Stimulated activated naive CD4-positive, alpha-beta T cell (primary cell): ENCODE measurements around the gene CA5B.
"Not testable (repeated sequence)": the region's sequence is repeated elsewhere in the genome, so short reads cannot be mapped to it uniquely, and the experiment has no call there.

Experiments used
- DNase-seq, 6 experiments: peaks; one replicate each; lab custom pipeline; 2025; lab: John Stamatoyannopoulos, UW

CA5B gene, protein sequence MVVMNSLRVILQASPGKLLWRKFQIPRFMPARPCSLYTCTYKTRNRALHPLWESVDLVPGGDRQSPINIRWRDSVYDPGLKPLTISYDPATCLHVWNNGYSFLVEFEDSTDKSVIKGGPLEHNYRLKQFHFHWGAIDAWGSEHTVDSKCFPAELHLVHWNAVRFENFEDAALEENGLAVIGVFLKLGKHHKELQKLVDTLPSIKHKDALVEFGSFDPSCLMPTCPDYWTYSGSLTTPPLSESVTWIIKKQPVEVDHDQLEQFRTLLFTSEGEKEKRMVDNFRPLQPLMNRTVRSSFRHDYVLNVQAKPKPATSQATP

DNA sequence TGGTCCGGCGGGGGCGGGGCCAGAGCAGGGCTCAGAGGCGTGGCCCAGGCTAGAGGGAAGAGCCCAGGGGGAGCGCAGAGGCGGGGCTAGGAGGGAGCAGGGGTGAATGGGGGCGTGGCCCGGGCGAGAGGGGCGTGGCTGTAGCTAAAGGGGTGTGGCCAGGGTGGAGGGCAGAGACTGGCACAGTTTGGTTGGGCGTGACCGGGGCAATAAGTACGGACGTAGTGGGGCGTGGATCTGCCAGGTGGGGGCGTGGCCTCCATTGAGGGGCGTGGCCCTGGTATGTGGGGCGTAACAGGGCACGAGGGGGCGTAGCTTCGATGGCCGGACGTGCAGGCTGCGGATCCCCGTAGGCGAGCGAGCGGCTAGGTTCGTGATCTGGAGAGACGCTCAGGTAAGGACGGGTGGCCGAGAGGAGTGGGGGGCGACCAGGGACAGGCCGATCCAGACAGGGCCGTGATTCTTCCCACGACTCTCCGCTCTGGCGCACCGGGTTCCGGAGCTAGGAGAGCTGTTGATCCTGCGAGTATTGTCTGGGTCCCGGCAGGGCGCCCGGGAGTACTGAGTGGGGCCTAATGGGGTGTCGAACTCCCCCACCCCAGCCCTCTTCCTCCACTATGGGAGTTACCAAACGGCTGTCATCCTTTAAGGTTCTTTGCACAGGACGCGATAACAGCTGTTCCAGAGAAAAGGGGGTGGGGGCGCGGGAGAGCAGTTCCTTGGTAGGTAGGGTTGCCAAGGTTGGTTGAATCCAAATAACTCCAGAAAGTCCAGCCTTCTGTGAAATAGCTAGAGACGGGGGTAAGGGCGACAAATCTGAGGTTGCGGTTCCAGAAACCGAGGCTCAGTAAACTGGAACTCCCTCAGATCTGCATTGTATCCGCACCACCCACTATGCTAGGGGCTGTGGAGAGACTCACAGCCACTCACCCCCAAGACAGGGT is at the start of gene CA5B:
Gene CA5B, plus strand, starts transcription at position 312 of the 944 bp plus-strand sequence. CDS start 11,754 bp downstream, outside the sequence.
- DNase-seq, result peak; percentile 94 to 99 (median 98)

DNA sequence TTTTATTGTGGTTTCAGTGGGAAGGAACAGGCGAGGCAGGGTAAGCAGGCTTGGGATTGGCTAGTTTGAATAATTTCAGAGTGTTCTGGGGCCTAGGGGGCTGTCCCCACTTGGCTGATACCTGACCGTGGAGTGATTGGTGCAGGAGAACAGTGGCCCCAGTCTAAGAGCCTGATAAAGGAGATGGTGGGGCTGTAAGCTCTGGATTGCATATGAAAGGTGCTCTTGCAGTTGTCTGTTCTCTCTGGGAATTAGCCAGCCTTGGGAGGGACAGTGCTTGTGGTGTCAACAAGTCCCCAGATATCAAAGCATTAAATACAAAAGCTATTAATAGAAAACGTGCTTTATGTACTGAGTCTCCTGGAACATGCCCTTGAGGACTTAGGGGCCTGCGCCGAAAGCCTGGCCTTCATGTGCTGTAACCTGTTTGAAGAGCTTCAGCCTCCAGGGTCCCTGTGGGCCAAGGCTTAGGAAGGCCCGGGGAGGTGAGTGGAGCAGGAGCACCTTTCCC is 43.1 kb upstream of the CA5B start:
- DNase-seq, result no peak

DNA sequence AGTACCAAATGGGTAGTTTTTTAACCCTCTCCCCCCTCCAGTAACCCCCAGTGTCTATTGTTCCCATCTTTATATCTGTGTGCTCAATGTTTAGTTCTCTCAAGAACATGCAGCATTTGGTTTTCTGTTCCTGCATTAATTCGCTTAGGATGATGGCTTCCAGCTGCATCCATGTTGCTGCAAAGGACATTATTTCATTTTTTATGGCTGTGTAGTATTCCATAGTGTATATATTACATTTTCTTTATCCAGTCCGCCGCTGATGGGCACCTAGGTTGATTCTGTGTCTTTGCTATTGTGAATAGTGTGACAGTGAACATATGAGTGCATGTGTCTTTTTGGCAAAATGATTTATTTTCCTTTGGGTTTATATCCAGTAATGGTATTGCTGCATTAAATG is 41.6 kb upstream of the CA5B start:
- no peak for DNase-seq

DNA sequence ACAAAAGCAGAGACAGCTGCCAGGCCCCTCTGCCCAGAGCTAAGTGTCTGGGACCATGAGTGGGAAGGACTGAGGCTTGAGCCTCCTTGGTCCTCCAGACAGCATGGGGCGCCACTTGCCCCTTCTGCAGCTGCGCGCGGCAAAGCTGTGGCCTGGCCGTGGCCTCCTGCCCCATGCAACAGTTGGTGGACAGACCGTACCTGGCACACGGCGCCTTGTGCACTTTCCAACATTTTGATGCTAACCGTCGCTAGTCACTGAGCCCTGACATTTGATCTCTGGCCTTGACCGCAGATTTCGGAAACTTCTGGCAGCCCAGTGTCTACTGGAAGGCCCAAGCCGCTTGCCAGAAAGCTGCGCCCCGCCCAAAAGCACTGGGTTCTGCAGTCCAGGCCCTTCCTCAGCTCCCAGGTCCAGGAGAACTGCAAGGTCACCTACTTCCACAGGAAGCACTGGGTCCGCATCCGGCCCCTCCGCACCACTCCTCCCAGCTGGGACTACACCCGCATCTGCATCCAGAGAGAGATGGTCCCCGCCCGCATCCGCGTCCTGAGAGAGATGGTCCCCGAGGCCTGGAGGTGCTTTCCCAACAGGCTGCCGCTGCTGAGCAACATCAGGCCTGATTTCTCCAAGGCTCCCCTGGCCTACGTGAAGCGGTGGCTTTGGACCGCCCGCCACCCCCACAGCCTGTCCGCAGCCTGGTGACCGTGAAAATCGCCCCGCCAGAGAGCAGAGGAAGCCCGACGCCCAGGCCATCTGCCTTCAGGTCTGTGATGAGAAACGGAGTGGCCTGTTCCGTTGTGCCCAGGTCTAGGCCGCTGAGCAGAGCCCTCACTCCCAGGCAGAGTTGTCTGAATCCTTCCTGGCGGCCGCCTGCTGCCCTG is 35.3 kb upstream of the CA5B start:
- DNase-seq, result no peak

DNA sequence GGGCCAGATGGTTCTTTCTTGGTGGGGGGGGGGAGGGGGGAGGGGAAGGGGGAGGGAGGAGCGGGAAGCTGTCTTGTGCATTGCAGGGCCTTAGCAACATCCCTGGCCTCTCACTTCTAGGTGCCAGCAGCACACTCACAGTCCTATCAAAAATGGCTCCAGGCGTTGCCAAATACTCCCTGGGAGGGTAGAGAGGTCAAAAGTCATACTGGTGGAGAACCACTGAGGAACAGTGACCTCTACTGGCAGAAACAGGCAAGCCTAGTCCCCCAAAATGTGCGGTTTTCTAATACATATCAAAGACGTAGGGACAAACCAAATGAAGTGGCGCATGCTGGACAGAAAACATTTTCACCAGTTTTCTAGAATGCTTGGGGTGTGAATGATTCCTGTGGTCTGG is 34.3 kb upstream of the CA5B start:
- DNase-seq, result not testable (repeated sequence)

DNA sequence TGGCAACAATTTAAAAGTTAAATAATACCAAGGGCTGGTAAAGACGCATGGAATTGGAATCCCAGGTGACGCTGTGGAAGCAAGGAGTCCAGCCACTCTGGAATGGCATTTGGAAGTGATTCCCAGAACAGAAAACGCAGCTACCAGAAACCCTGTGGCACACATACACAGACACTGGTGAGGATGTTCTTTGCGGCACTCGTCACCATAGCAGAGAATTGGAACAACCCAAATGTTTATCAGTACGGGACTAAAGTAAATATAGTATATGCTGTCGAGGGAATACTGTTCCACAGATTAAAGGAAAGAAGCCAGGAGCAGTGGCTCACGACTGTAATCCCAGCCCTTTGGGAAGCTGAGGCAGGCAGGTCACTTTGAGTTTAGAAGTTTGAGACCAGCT is 33.8 kb upstream of the CA5B start:
- DNase-seq, result not testable (repeated sequence)

DNA sequence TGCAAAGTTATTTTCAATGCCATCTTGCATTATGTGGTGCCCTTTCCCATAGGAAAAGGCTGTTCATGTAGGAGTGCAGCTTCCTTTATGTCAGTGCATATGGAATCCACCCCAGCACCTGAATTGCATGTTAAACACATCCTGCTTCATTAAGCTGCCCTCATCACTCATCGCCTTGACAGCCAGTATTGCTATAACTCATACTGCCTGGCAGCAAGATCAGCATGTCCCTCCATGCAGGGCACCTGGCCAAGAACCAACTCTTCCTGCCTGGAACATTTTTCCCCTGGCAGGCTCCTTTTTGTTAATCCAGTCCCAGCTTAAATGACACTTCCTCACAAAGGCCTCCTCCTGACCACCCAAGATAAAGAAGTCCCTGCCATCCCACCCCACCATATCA is 23.5 kb upstream of the CA5B start:
- no peak for DNase-seq

DNA sequence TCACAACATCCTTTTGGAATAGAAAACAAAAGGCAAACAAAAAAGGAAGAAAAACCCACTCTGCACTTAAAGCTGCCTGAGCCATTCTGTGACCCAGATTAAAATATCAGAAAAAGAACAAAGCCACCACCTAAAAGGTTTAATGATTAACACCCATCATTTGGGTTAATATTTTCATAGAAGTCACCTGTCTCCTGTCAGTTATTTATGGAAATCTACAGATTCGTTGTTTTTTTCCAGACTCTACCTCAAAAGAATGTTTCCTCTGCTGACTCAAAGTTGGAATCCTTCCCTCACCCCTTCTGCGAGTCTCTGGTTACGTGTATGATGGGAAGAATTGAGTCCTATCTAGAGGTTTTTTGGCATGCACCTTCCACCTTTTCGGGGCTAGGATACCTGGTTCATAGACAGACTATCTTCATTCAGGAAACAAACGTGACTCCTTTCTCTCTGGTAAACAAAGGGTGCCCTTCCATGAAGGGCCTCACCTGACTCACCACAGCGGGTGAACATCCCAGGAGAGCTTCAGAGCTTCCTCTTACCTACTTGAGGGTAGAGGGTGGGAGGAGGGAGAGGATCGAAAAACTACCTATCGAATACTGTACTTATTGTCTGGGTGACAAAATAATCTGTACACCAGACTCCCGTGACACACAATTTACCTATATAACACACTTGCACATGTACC is 19.6 kb upstream of the CA5B start:
- no peak for DNase-seq

DNA sequence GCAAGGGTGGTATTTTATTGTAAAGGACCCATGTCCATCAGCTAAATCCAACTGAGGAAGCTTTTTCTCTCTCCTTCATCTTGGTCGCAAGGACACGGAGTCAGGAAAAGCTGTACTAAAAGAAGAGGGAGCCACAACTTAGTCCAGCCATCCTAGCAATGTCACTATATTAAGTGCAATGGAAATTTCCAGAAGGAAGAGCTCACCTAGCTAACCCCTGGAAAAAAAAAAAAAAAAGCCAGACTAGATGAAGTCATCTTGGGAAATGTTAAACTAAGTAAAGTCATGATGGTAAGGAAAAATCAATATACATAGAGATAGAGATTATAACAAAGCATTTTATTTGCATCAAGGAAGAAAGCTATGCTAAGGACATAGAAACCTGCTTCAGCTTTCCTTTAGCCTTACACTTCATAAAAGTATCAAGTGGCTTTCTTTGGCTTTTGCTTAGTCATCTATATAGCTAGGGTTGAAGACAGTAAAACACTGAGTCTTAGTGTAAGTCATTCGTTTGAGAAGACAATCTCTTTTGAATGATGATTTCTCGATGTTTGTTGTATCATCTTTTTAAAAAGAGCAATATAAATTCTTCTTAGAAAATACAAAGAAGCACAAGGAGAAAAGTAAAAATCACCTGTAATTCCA is 18.6 kb upstream of the CA5B start:
- no peak for DNase-seq

DNA sequence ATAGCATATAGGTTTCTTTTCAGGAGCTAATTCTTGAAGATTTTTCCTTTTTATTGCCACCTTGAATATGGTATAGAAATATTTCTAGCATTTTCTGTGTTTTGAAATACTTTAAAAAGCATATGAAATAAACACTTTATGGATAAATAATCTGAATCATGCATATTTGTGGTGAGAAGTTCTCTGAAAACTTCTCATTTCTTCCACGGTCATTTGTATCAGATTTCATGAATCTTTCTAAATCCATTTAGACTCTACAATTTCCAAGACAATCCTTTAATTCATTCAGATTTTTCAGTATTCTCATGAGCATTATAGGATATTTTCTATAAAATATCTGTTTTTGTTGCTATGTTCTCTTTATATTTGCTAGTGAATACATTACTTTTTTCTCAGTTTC is 16.2 kb upstream of the CA5B start:
- no peak for DNase-seq

DNA sequence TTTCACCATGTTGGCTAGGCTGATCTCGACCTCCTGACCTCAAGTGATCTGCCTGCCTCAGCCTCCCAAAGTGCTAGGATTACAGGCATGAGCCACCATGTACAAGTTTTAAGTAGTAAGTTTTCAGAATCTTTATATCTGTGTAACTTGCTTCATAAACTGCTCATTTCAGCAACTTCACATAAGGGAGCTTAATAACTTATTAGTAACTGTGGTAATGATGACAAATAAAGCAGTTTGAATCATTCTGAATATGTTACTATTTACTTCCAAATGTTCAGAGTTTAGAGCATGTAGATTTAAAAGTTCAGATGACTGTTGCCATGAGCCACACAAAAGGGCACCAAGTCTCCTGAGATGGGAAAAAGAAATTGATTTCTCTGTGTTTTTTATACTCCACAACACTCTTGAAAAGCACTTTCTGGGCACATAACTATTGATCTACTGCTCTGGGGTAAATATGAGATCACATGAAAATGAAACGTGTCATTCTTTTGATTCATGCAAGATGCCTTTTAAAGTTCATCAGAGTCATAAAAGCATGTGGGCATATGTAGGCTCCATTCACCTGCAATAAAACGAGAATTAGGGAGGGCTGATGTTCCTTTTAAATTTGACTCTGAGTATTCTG is 14.1 kb upstream of the CA5B start:
- no peak for DNase-seq

DNA sequence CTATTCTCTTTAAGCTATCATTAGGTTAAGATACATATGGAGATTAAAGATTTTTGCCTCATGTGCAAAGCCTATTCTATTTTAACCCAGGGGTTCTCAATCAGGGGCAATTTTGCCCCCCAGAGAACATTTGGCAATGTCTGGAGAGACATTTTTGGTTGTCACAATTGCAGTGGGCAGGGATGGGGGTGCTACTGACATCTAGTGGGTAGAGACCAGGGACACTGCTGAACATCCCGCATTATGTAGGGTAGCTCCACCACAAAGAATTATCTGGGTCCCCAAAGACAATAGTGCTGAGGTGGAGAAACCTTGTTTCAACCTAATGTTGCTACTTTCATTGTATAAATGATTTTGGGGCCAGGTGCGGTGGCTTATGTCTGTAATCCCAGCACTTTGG is 13.2 kb upstream of the CA5B start:
- no peak for DNase-seq

DNA sequence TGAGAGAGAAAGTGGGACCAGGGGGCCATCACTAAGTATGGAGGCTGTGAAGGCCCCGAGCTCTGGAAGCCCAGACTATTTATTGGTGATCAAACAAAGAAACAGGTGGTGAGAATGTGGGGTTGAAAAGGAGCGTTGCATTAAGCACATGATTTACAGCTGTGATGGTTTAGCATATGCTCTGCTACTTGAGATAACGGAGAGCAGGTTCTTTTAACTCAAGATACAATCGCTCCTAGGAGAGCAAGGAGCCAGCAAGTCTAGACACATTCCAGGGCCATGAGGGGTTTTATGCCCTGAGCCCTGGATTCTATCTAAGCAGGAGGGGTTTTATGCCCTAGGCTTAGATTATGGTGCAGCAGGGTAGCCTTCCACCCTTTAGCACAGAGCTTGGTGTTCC is 6.7 kb upstream of the CA5B start:
- DNase-seq, result not testable (repeated sequence)

DNA sequence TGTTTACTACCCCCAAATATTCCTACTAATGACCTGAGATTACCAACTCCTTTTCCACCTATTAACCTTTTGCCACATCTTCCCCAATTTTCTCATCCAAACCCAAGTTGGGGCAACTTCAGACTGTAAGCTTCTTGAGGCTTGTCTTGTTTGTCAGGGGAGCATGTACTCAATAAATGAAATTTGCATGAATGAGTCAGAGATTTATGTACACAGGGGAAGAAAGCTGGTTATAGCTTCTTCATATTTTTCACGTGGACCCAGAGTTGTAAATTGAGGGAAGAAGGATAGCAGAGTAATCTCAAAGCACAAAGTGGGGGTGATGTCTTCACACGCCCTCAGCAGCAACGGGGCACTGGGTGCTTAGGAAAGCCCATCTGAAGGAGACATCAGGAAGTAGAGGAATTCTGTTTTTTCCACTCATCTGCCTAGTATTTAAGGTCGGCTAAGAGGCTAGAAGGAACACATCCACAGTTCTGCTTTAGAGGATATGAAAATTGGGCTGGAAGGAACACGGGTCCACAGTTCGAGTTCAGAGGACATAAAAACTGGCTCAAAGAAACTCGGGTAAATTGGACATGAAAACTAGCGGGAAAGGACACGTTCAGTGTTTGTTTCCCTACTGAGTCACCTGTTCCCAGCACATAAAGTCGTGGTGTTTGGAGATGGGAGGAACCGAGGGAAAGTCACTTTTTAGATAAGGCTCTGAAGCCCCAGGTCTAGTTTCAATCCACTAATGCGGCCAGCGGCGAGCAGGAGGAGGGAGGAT is 696 bp upstream of the CA5B start:
- DNase-seq, result no peak

DNA sequence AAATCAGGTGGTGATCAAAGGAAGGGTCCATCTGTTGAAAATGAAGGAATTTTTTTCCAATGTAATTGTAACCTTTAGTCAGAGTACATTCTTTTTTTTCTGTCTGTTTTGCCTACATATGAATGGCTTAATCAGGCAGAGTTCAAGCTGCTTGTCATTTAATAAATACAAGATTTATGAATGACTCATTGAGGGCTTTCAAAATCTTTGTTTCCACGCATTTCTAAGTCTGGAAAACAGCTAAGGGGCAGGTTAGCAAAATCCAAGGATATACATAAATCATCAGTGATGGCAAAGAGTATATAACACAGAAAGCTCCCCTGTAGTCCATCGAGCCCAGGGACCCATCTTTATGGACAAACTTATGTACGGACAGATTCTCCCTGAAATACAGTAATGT is 1.8 kb downstream of the CA5B start:
- no peak for DNase-seq

DNA sequence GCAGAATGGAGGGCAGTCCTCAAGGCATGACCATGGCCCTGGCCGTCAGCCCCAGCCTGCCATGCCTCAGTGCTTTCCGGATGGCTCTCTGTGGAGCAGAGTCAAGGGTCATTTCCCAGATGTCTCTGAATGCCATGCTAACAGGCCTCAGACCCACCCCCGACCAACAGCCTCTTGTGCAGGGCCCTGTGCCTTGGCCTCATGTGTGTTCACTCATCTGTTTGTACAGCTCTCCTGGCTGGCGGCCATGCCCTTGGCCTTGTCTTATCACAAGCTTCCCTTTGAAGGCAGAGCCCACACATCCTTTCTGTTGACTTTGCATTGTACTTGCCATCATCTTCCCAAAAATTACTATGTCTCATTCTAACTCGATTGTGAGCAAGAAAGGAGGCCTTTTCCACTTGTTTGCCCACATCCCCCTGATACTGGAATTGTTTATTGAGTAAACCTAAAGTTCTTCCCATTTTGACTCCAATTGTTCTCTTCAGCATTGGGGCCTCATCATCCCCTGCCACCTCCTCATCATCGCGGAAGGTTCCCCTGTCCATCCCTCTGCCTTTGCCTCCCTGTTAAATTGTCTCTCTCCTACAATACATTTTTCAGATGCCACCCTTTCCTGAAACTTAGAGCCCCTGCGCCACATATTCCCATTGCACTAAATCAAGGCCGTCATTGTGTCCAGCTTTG is 6.3 kb downstream of the CA5B start:
- no peak for DNase-seq

DNA sequence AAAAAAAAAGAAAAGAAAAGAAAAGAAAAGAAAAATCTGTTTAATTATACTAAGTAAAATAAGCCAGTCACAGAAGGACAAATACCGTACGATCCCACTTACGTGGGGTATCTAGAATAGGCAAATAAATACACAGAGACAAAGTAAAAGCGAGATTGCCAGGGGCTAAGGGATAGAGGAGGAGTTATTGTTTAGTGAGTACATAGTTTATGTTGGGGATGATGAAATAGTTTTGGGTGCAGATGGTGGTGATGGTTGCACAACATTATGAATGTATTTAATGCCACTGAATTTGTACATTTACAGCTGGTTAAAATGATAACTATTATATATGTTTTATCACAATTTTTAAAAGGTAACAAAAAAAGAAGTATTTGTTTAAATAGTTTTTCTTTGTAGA is 7.1 kb downstream of the CA5B start:
- DNase-seq, result no peak

DNA sequence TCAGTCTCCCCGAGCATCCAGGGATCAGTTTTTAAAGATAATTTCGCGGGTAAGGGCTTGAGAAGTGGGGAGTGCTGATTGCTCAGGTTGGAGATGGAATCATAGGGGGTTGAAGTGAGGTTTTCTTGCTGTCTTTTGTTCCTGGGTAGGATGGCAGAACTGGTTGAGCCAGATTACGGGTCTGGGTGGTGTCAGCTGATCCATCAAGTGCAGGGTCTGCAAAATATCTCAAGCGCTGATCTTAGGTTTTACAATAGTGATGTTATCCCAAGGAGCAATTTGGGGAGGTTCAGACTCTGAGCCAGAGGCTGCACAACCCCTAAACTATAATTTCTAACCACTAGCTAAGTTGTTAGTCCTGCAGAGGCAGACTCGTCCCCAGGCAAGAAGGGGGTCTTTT is 8.6 kb downstream of the CA5B start:
- DNase-seq, result not testable (repeated sequence)

DNA sequence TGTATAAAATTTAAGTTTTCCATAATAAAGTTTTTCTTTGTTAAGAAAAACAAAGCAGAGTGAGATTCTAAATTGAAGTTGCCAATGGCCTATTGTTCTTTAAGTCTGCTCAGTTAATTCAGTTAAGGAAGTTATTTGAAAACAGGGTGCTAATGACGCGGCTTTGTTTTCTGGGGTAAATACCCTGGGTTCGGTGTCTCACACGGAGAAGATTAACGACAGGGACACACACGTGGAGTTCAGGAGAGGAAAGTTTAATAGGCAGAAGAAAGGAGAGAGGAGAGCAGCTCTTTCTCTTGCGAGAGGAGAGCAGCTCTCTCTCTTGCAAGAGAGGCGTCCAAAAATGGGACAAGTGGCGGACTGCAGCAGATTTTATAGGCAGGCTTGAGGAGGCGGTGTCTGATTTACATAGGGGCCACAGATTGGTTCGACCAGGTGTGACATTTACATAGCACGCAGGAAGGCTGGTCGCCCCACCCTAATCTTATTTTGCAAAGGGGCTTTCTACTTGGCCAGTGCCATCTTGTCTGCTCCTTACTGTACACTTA is 9.6 kb downstream of the CA5B start:
- DNase-seq, result no peak
